ENCODE results near the gene TAF5L.
A peak's percentile ranks its signal among the peaks of the same experiment; 100 is the strongest.

Gene TAF5L

GRCh38 chr1:229600229-229600628 is 25.7 kb downstream of the TAF5L start:
- Histone ChIP-seq H3K23ac (ENCODE audit: low read length in 2 of 2) (no peak overlapping the region), H3K27ac (ENCODE audit: low read length, poor library complexity, severe bottlenecking) (no peak overlapping the region), H3K4ac (ENCODE audit: low read depth in 1 of 2, low read length in 2 of 2) (no peak overlapping the region), H4K8ac (ENCODE audit: low read length) (no peak overlapping the region), H3K4me3 (ENCODE audit: insufficient read depth in 1 of 2, low read depth in 1 of 2, low read length in 2 of 2) (no peak overlapping the region), H2BK120ac (ENCODE audit: low read depth, low read length) (no peak overlapping the region), H3K18ac (ENCODE audit: low read depth in 1 of 2, low read length in 2 of 2) (no peak overlapping the region), H3K9ac (ENCODE audit: low read length) (no peak overlapping the region), H2AFZ (ENCODE audit: low read depth, low read length) (no peak overlapping the region), H3K4me2 (ENCODE audit: low read length, poor library complexity, severe bottlenecking) (no peak overlapping the region), H2BK15ac (ENCODE audit: low read depth, poor library complexity, severe bottlenecking) (no peak overlapping the region), H2BK12ac (ENCODE audit: low read length in 2 of 2) (no peak overlapping the region), H2BK5ac (ENCODE audit: low read depth, low read length, poor library complexity, severe bottlenecking) (no peak overlapping the region), H3K27me3 (ENCODE audit: control insufficient read depth in 1 of 2, insufficient read depth in 1 of 2, low read length in 2 of 2) (no peaks in the 10 kb centered on the region), H3K4me1 (ENCODE audit: control insufficient read depth, insufficient read depth, low read depth, low read length) (peaks cover 4% of the 10 kb centered on the region), H3K14ac (ENCODE audit: low read length in 2 of 2) (no peak overlapping the region), H3K79me1 (replicated peaks; ENCODE audit: low read length, poor library complexity, severe bottlenecking) (peaks cover 30% of the 10 kb centered on the region), H3K9me3 (ENCODE audit: control insufficient read depth, low read length) (no peaks in the 10 kb centered on the region), H2AK5ac (ENCODE audit: low read length, severe bottlenecking) (no peak overlapping the region), H3K36me3 (ENCODE audit: control insufficient read depth in 1 of 2, insufficient read depth in 2 of 2, low read depth in 1 of 2, low read length in 2 of 2) (peaks cover 16 to 57% of the 10 kb centered on the region in 2 experiments), H4K91ac (ENCODE audit: low read length) (no peak overlapping the region)
- 88% methylated on average over 4 of the region's 5 CpGs for WGBS
- no peak for DNase-seq

- no peak overlapping the region for H2BK5ac ChIP-seq (ENCODE audit: low read depth, low read length, poor library complexity, severe bottlenecking)
- no peak overlapping the region for H2AK5ac ChIP-seq (ENCODE audit: low read length, severe bottlenecking)
- no peak overlapping the region for H3K18ac ChIP-seq (ENCODE audit: low read depth in 1 of 2, low read length in 2 of 2)
- peaks cover 18 to 59% of the 10 kb centered on the region in 2 experiments for H3K36me3 ChIP-seq (ENCODE audit: control insufficient read depth in 1 of 2, insufficient read depth in 2 of 2, low read depth in 1 of 2, low read length in 2 of 2)
- no peak overlapping the region for H2AFZ ChIP-seq (ENCODE audit: low read depth, low read length)
- H4K8ac ChIP-seq (ENCODE audit: low read length): no peak overlapping the region
- peaks cover 34% of the 10 kb centered on the region for H3K79me1 ChIP-seq (replicated peaks; ENCODE audit: low read length, poor library complexity, severe bottlenecking)
- H4K91ac ChIP-seq (ENCODE audit: low read length): no peak overlapping the region
- H3K4me2 ChIP-seq (ENCODE audit: low read length, poor library complexity, severe bottlenecking): no peak overlapping the region
- H3K27ac ChIP-seq (ENCODE audit: low read length, poor library complexity, severe bottlenecking): no peak overlapping the region
- H3K9ac ChIP-seq (ENCODE audit: low read length): no peak overlapping the region
- WGBS: 99% methylated on average over 3 of the region's 3 CpGs
- H3K23ac ChIP-seq (ENCODE audit: low read length in 2 of 2): no peak overlapping the region
- no peak overlapping the region for H2BK12ac ChIP-seq (ENCODE audit: low read length in 2 of 2)
- no peak for DNase-seq
- H3K27me3 ChIP-seq (ENCODE audit: control insufficient read depth in 1 of 2, insufficient read depth in 1 of 2, low read length in 2 of 2): no peaks in the 10 kb centered on the region
- H3K4ac ChIP-seq (ENCODE audit: low read depth in 1 of 2, low read length in 2 of 2): no peak overlapping the region
- no peak overlapping the region for H2BK15ac ChIP-seq (ENCODE audit: low read depth, poor library complexity, severe bottlenecking)
- no peak overlapping the region for H2BK120ac ChIP-seq (ENCODE audit: low read depth, low read length)
- H3K4me1 ChIP-seq (ENCODE audit: control insufficient read depth, insufficient read depth, low read depth, low read length): peaks cover 4% of the 10 kb centered on the region
- no peak overlapping the region for H3K4me3 ChIP-seq (ENCODE audit: insufficient read depth in 1 of 2, low read depth in 1 of 2, low read length in 2 of 2)
- no peaks in the 10 kb centered on the region for H3K9me3 ChIP-seq (ENCODE audit: control insufficient read depth, low read length)
- H3K14ac ChIP-seq (ENCODE audit: low read length in 2 of 2): no peak overlapping the region
Observed at GRCh38 chr1:229599218-229599954, 26.5 kb downstream of the TAF5L start.

DNA sequence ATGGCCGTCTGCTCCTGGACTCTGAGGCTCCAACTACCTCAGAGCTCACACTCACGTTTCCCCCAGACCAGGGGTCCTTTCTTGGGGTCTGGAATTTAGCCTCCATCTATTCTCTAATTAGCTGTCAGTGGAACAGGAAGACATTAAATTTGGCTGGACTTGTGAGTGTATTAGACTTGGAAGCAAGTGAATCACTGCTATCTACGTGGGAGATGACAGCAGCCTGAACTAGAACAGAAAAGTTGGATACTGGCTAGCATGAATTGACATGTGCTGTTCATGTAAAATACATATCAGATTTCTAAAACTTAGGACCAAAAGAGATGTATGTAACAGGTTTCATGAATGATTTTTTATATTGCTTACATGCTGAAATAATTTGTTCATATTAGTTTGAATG is 28.0 kb downstream of the TAF5L start:
- H3K4me1 ChIP-seq (ENCODE audit: control insufficient read depth, insufficient read depth, low read depth, low read length): peaks cover 4% of the 10 kb centered on the region
- 88% methylated on average over 2 of the region's 3 CpGs for WGBS

DNA sequence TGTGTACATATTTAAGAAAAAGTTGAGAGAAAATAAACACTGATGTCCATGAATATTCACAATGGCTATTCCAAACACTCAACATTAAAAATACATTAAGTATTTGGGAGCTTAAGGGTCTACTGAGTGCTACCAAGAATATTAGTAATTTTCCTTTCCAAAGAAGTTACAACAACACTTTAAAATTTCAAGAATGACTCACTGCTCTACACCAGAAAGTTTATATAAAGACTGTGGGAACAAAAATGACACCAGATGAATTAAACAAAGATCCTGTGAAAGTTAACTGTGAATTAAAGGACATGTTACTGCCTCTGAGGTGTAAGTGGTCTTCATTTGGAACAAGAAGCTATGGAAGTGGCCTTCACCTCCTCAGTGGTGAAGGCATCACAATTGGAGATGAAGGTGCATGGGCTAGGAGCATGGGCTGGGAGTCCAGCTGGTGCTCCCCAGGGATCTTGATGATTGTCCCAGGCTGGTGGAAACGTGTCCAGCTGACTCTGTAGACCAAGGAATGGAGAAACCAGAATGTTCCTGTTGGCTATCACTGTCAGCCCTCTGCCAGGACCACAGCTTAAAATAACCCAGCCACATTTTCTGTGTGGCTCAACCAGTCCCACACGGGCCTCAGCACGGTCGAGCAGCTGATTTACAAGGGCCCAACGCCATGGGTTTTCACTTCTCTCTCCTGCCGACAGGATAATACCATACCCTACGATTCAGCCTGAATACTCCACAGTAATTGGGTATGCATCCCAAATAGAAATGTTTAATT is 28.8 kb downstream of the TAF5L start:
- H3K4me1 ChIP-seq (ENCODE audit: control insufficient read depth, insufficient read depth, low read depth, low read length): peaks cover 4% of the 10 kb centered on the region
- H3K27ac ChIP-seq (ENCODE audit: low read length, poor library complexity, severe bottlenecking): peak overlapping the region; percentile 39
- peak overlapping the region in 1 of 2 experiments; percentile 57 for H3K4ac ChIP-seq (ENCODE audit: low read depth in 1 of 2, low read length in 2 of 2)
- H4K91ac ChIP-seq (ENCODE audit: low read length): no peak overlapping the region
- no peak overlapping the region for H2AK5ac ChIP-seq (ENCODE audit: low read length, severe bottlenecking)
- WGBS: 57% methylated on average over 5 of the region's 7 CpGs
- H2BK15ac ChIP-seq (ENCODE audit: low read depth, poor library complexity, severe bottlenecking): no peak overlapping the region
- no peaks in the 10 kb centered on the region for H3K27me3 ChIP-seq (ENCODE audit: control insufficient read depth in 1 of 2, insufficient read depth in 1 of 2, low read length in 2 of 2)
- no peak overlapping the region for H2AFZ ChIP-seq (ENCODE audit: low read depth, low read length)
- peak overlapping the region in 1 of 2 experiments; percentile 69 for H2BK12ac ChIP-seq (ENCODE audit: low read length in 2 of 2)
- no peaks in the 10 kb centered on the region for H3K9me3 ChIP-seq (ENCODE audit: control insufficient read depth, low read length)
- H3K14ac ChIP-seq (ENCODE audit: low read length in 2 of 2): peak overlapping the region in 1 of 2 experiments; percentile 35
- peak overlapping the region; percentile 12 for H4K8ac ChIP-seq (ENCODE audit: low read length)
- no peak overlapping the region for H3K4me2 ChIP-seq (ENCODE audit: low read length, poor library complexity, severe bottlenecking)
- peak overlapping the region; percentile 68 for H3K9ac ChIP-seq (ENCODE audit: low read length)
- peaks cover 18 to 54% of the 10 kb centered on the region in 2 experiments for H3K36me3 ChIP-seq (ENCODE audit: control insufficient read depth in 1 of 2, insufficient read depth in 2 of 2, low read depth in 1 of 2, low read length in 2 of 2)
- peak overlapping the region; percentile 42 to 52 for H3K18ac ChIP-seq (ENCODE audit: low read depth in 1 of 2, low read length in 2 of 2)
- H2BK120ac ChIP-seq (ENCODE audit: low read depth, low read length): no peak overlapping the region
- H3K23ac ChIP-seq (ENCODE audit: low read length in 2 of 2): no peak overlapping the region
- peaks cover 40% of the 10 kb centered on the region for H3K79me1 ChIP-seq (replicated peaks; ENCODE audit: low read length, poor library complexity, severe bottlenecking)
- DNase-seq: peak; percentile 91
- H3K4me3 ChIP-seq (ENCODE audit: insufficient read depth in 1 of 2, low read depth in 1 of 2, low read length in 2 of 2): peak overlapping the region in 1 of 2 experiments; percentile 38
- H2BK5ac ChIP-seq (ENCODE audit: low read depth, low read length, poor library complexity, severe bottlenecking): no peak overlapping the region

More for the DNA sequence above, 28.0 kb downstream of the TAF5L start:
- Histone ChIP-seq H3K27me3 (ENCODE audit: control insufficient read depth in 1 of 2, insufficient read depth in 1 of 2, low read length in 2 of 2) (no peaks in the 10 kb centered on the region), H3K9me3 (ENCODE audit: control insufficient read depth, low read length) (no peaks in the 10 kb centered on the region), H3K23ac (ENCODE audit: low read length in 2 of 2) (no peak overlapping the region), H3K14ac (ENCODE audit: low read length in 2 of 2) (no peak overlapping the region), H2BK12ac (ENCODE audit: low read length in 2 of 2) (no peak overlapping the region), H3K4me2 (ENCODE audit: low read length, poor library complexity, severe bottlenecking) (no peak overlapping the region), H3K27ac (ENCODE audit: low read length, poor library complexity, severe bottlenecking) (no peak overlapping the region), H4K91ac (ENCODE audit: low read length) (no peak overlapping the region), H4K8ac (ENCODE audit: low read length) (no peak overlapping the region), H3K9ac (ENCODE audit: low read length) (peak overlapping the region; percentile 68), H3K36me3 (ENCODE audit: control insufficient read depth in 1 of 2, insufficient read depth in 2 of 2, low read depth in 1 of 2, low read length in 2 of 2) (peaks cover 24 to 58% of the 10 kb centered on the region in 2 experiments), H2BK120ac (ENCODE audit: low read depth, low read length) (no peak overlapping the region), H3K79me1 (replicated peaks; ENCODE audit: low read length, poor library complexity, severe bottlenecking) (peaks cover 40% of the 10 kb centered on the region), H3K4me3 (ENCODE audit: insufficient read depth in 1 of 2, low read depth in 1 of 2, low read length in 2 of 2) (no peak overlapping the region), H2BK15ac (ENCODE audit: low read depth, poor library complexity, severe bottlenecking) (no peak overlapping the region), H2AFZ (ENCODE audit: low read depth, low read length) (no peak overlapping the region), H2AK5ac (ENCODE audit: low read length, severe bottlenecking) (no peak overlapping the region), H3K4ac (ENCODE audit: low read depth in 1 of 2, low read length in 2 of 2) (no peak overlapping the region), H2BK5ac (ENCODE audit: low read depth, low read length, poor library complexity, severe bottlenecking) (no peak overlapping the region), H3K18ac (ENCODE audit: low read depth in 1 of 2, low read length in 2 of 2) (no peak overlapping the region)
- DNase-seq: peak; percentile 49
